ENCODE results near the gene POU6F2.

The POU6F2 gene

GRCh38 chr7:39069896-39070881 is 92.5 kb downstream of the POU6F2 start:
- DNase-seq (ENCODE audit: low read depth): no peak

- DNase-seq (ENCODE audit: low read depth): no peak
Measured at GRCh38 chr7:39071116-39071515, 93.4 kb downstream of the POU6F2 start.

- DNase-seq (ENCODE audit: low read depth): no peak
Measured at GRCh38 chr7:39073432-39073831, 95.7 kb downstream of the POU6F2 start.

- no peak for DNase-seq (ENCODE audit: low read depth)
Measured at GRCh38 chr7:39075210-39075609, 97.5 kb downstream of the POU6F2 start.

GRCh38 chr7:39083781-39084180 is 106.1 kb downstream of the POU6F2 start:
- no peak for DNase-seq (ENCODE audit: low read depth)

- no peak for DNase-seq (ENCODE audit: low read depth)
Measured at GRCh38 chr7:39084349-39084748, 106.6 kb downstream of the POU6F2 start.

- no peak for DNase-seq (ENCODE audit: low read depth)
Measured at GRCh38 chr7:39085189-39085588, 107.5 kb downstream of the POU6F2 start.

- no peak for DNase-seq (ENCODE audit: low read depth)
Measured at GRCh38 chr7:39085590-39086049, 107.9 kb downstream of the POU6F2 start.

GRCh38 chr7:39086638-39087360 is 109.1 kb downstream of the POU6F2 start:
- DNase-seq (ENCODE audit: low read depth): no peak

- no peak for DNase-seq (ENCODE audit: low read depth)
Measured at GRCh38 chr7:39088730-39089593, 111.3 kb downstream of the POU6F2 start.

GRCh38 chr7:39091145-39091544 is 113.4 kb downstream of the POU6F2 start:
- no peak for DNase-seq (ENCODE audit: low read depth)

GRCh38 chr7:39091774-39092173 is 114.1 kb downstream of the POU6F2 start:
- DNase-seq (ENCODE audit: low read depth): no peak

- no peak for DNase-seq (ENCODE audit: low read depth)
Measured at GRCh38 chr7:39094731-39095130, 117.0 kb downstream of the POU6F2 start.

- DNase-seq (ENCODE audit: low read depth): no peak
Measured at GRCh38 chr7:39095875-39096619, 118.3 kb downstream of the POU6F2 start.

- no peak for DNase-seq (ENCODE audit: low read depth)
Measured at GRCh38 chr7:39098506-39098905, 120.8 kb downstream of the POU6F2 start.

GRCh38 chr7:39099146-39099545 is 121.4 kb downstream of the POU6F2 start:
- no peak for DNase-seq (ENCODE audit: low read depth)

GRCh38 chr7:39100270-39100669 is 122.6 kb downstream of the POU6F2 start:
- no peak for DNase-seq (ENCODE audit: low read depth)

- no peak for DNase-seq (ENCODE audit: low read depth)
Measured at GRCh38 chr7:39102234-39102633, 124.5 kb downstream of the POU6F2 start.

GRCh38 chr7:39105720-39106119 is 128.0 kb downstream of the POU6F2 start:
- no peak for DNase-seq (ENCODE audit: low read depth)

- DNase-seq (ENCODE audit: low read depth): no peak
Measured at GRCh38 chr7:39125846-39126245, 148.1 kb downstream of the POU6F2 start.

- no peak for DNase-seq (ENCODE audit: low read depth)
Measured at GRCh38 chr7:39127058-39127457, 149.3 kb downstream of the POU6F2 start.
